Loucy (cell line): ENCODE data around the gene BPIFB4.

Experiments
- H2AFZ ChIP-seq: fragments of 200-600 bp; sonication (generic); 2 replicates; pipeline ENCODE4 v1.6.0; 2016; ENCODE audit warnings: antibody characterized with exemption, mild to moderate bottlenecking, low read length, moderate library complexity
- H3F3A ChIP-seq: fragments of 200-600 bp; 2 replicates; pipeline ENCODE4 v1.6.0; 2016; ENCODE audit warnings: antibody characterized with exemption, low read depth, mild to moderate bottlenecking
- H3K27me3 ChIP-seq: fragments of 200-600 bp; sonication (generic); 2 replicates; pipeline ENCODE4 v1.6.1; 2014; ENCODE audit warnings: low read length, mild to moderate bottlenecking; ENCODE audit not compliant: insufficient read depth, poor library complexity, severe bottlenecking
- H3K36me3 ChIP-seq: fragments of 200-600 bp; sonication (generic); 2 replicates; pipeline ENCODE4 v1.6.1; 2016; ENCODE audit warnings: low read length; ENCODE audit not compliant: insufficient read depth
- H3K4me1 ChIP-seq: fragments of 200-600 bp; sonication (generic); 2 replicates; pipeline ENCODE4 v1.5.1; 2014; ENCODE audit warnings: low read length, mild to moderate bottlenecking; ENCODE audit not compliant: insufficient read depth, poor library complexity, severe bottlenecking
- H3K4me2 ChIP-seq: fragments of 200-600 bp; sonication (generic); 2 replicates; pipeline ENCODE4 v1.6.0; 2014; ENCODE audit warnings: antibody characterized with exemption, low read length, low read depth, mild to moderate bottlenecking; ENCODE audit not compliant: poor library complexity, severe bottlenecking
- H3K4me3 ChIP-seq: fragments of 200-600 bp; sonication (generic); 2 replicates; pipeline ENCODE4 v1.5.1; 2014; ENCODE audit warnings: low read length, mild to moderate bottlenecking, mixed read lengths; ENCODE audit not compliant: poor library complexity, severe bottlenecking
- H3K79me2 ChIP-seq: fragments of 200-600 bp; sonication (generic); 2 replicates; pipeline ENCODE4 v1.6.1; 2014; ENCODE audit warnings: low read length; ENCODE audit not compliant: insufficient read depth
- H3K9ac ChIP-seq: fragments of 200-600 bp; sonication (generic); 2 replicates; pipeline ENCODE4 v1.6.0; 2014; ENCODE audit warnings: mild to moderate bottlenecking, low read depth, low read length, moderate library complexity; ENCODE audit not compliant: poor library complexity, severe bottlenecking
- H3K9me2 ChIP-seq: fragments of 200-600 bp; sonication (generic); replicated peaks from 2 replicates; pipeline ENCODE4 v1.6.1; 2016; ENCODE audit warnings: low read depth, low read length, mixed read lengths
- H3K9me3 ChIP-seq: fragments of 200-600 bp; sonication (generic); 2 replicates; pipeline ENCODE4 v1.6.1; 2014; ENCODE audit warnings: mild to moderate bottlenecking, antibody characterized with exemption, low read length, low read depth; ENCODE audit not compliant: insufficient read depth
- H4K20me1 ChIP-seq: fragments of 200-600 bp; sonication (generic); 2 replicates; pipeline ENCODE4 v1.6.0; 2014; ENCODE audit warnings: antibody characterized with exemption, low read length, mild to moderate bottlenecking; ENCODE audit not compliant: insufficient read depth, poor library complexity, severe bottlenecking
- CTCF ChIP-seq: fragments of 200-600 bp; sonication (generic); conservative IDR thresholded peaks from 2 replicates; pipeline ENCODE4 v1.5.1; 2014; ENCODE audit warnings: mild to moderate bottlenecking, antibody characterized with exemption, low read length
- EZH2phosphoT487 ChIP-seq: fragments of 200-600 bp; IDR thresholded peaks from 2 replicates; pipeline ENCODE4 v1.6.1; 2018; ENCODE audit warnings: antibody characterized with exemption, mild to moderate bottlenecking, moderate library complexity, borderline replicate concordance

BPIFB4 gene

GRCh38 chr20:33034115-33034514 is 45.3 kb upstream of the BPIFB4 start:
- Histone ChIP-seq H3K9ac (no peak overlapping the region), H3K4me1 (no peaks in the 10 kb centered on the region), H3K36me3 (no peaks in the 10 kb centered on the region), H3K27me3 (no peaks in the 10 kb centered on the region), H3K9me3 (no peaks in the 10 kb centered on the region), H3F3A (no peaks in the 10 kb centered on the region), H3K4me2 (no peak overlapping the region), H3K4me3 (no peak overlapping the region), H3K79me2 (no peaks in the 10 kb centered on the region), H2AFZ (no peak overlapping the region), H3K9me2 (no peaks in the 10 kb centered on the region), H4K20me1 (no peaks in the 10 kb centered on the region)
- TF ChIP-seq CTCF (no peak), EZH2phosphoT487 (no peak)

GRCh38 chr20:33034901-33035492 is 44.4 kb upstream of the BPIFB4 start:
- H3K27me3 ChIP-seq: no peaks in the 10 kb centered on the region
- no peaks in the 10 kb centered on the region for H3K9me3 ChIP-seq
- H3K4me1 ChIP-seq: no peaks in the 10 kb centered on the region
- no peak overlapping the region for H3K4me3 ChIP-seq
- no peak overlapping the region for H3K4me2 ChIP-seq
- no peak overlapping the region for H3K9ac ChIP-seq
- no peaks in the 10 kb centered on the region for H3F3A ChIP-seq
- H4K20me1 ChIP-seq: no peaks in the 10 kb centered on the region
- no peaks in the 10 kb centered on the region for H3K36me3 ChIP-seq
- no peaks in the 10 kb centered on the region for H3K9me2 ChIP-seq
- no peaks in the 10 kb centered on the region for H3K79me2 ChIP-seq
- TF ChIP-seq EZH2phosphoT487 (no peak), CTCF (no peak)
- no peak overlapping the region for H2AFZ ChIP-seq

- no peaks in the 10 kb centered on the region for H3K9me3 ChIP-seq
- H3K9me2 ChIP-seq: no peaks in the 10 kb centered on the region
- no peak overlapping the region for H3K9ac ChIP-seq
- H3K4me2 ChIP-seq: no peak overlapping the region
- no peak overlapping the region for H3K4me3 ChIP-seq
- H3F3A ChIP-seq: no peaks in the 10 kb centered on the region
- no peaks in the 10 kb centered on the region for H4K20me1 ChIP-seq
- H3K79me2 ChIP-seq: no peaks in the 10 kb centered on the region
- no peak for TF ChIP-seq EZH2phosphoT487
- TF ChIP-seq CTCF: no peak
- H3K36me3 ChIP-seq: no peaks in the 10 kb centered on the region
- H3K27me3 ChIP-seq: no peaks in the 10 kb centered on the region
- no peaks in the 10 kb centered on the region for H3K4me1 ChIP-seq
- no peak overlapping the region for H2AFZ ChIP-seq
Measured at GRCh38 chr20:33037456-33037855, 42.0 kb upstream of the BPIFB4 start.
